GM18907 (cell line): ENCODE measurements around the gene PTTG1IP.

Experiments used
- ATAC-seq: cut with Tn5 transposase; IDR thresholded peaks from one replicate; pipeline ENCODE4 v1.9.1; 2021; ENCODE audit warnings: mild to moderate bottlenecking, moderate library complexity; ENCODE audit not compliant: unreplicated experiment

Gene PTTG1IP

GRCh38 chr21:44849616-44850130 lies 23.8 kb downstream of the PTTG1IP start:
- no peak for ATAC-seq

- no peak for ATAC-seq
These were observed 24.5 kb downstream of the PTTG1IP start for GRCh38 chr21:44848821-44849521.

- ATAC-seq = no peak
These were observed 26.0 kb downstream of the PTTG1IP start for GRCh38 chr21:44847261-44848056.

- ATAC-seq = no peak
These were observed 26.8 kb downstream of the PTTG1IP start for GRCh38 chr21:44846485-44847260.

DNA sequence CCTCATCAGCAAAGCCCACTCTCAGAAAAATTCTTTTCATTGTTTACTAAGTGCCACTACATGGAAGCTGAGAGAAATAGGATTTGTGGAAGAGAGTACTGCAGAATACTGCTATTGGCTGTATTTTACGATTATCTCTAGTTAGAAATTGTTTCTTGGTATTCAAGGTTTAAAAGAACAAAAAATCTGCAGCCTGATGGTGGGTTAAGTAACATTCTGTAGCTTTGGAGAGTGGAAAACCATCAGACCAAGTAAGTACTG lies 27.3 kb downstream of the PTTG1IP start:
- no peak for ATAC-seq

DNA sequence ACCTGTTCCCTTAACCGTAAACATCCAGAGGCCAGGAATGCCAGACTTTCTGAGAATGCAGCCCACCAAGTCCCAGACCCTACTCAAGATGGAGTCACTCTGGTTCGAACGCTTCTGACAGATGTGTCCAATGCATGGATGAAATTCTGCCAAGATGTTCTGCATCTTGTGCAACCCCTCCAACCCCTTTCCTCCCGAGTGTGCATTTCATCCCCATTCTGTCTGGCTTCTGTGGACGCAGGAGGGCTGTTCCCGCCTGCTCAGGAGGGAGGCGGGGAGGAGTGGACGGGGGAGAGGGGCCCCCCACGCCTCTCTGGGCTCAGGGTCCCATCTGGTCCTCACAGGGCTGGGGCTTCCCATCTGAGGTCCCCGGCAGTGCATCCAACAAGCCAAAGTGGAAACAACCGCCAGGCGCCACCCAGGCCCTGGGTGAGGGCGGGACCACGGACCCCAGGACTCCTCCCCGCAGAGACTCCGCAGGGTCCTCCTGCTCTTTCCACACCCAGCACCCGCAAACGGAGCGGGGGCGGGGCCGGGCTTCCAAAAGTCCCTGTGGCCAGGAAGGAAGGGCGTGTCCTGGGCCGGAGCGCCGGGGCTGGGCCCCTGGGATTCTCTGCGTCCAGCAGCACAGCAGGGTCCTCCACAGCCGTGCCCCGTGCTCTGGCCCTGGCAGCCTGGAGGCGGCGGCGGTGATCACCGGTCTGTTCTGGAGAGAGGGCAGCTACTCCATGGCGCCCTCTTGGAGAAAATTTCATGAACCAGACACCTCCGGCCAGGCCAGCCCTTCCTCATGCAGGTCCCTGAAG lies 27.9 kb downstream of the PTTG1IP start:
- peak; percentile 61 for ATAC-seq

GRCh38 chr21:44844256-44844655 lies 29.2 kb downstream of the PTTG1IP start:
- no peak for ATAC-seq

DNA sequence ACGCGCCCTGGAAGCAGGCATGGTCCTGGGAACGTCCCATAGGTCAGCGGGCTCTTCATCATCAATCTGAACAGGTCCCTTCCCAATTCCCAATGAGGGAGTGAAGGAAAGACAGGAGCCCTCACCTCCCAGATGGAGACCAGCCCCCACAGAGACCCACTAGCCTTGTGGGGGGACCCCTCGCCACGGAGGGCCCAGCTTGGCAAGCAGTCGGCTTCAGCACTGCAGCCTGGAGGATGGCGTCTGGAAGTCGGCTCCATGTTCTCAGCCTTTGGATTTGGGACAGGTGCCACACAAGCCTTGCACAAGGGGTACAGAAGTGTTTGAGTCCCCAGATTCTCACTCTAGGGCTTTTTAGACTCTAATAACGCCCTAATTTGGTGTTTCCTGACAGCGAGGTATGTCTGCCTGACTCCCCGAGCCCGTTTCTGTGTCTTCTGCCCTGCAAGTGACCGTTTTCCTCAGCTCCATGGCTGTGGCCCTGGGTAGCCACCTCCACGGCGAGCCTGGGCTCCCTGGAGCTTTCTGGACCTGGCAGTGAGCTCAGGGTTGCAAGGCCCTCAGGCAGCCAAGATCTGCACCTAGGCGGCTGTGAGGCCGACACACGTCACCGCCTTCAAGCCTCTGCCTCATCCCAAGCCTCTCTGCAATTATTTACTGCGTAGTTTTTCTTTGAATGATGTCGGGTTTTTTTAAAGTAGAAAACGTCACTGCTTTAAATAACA lies 30.6 kb downstream of the PTTG1IP start:
- ATAC-seq = no peak

- no peak for ATAC-seq
These were observed 31.4 kb downstream of the PTTG1IP start for GRCh38 chr21:44842087-44842486.

DNA sequence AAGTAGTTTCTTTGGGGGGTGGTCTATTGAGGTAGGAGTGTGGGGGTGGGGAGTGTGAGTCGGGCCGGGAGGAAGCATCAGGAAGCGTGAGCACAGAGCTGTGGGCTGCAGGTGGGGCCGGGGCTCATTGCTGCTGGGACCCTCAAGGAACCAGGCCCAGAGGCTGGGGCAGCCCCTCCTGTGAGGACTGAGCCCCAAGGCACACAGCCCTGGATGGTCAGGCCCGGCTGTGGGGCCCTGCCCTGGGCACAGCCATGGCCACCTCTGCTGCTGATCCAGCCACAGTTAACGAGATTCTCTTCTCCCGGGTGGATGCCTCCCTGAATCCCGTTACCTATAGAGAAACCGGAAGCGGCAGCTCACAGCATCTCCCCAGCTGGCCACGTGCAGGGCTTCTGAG lies 32.7 kb downstream of the PTTG1IP start:
- no peak for ATAC-seq

- ATAC-seq = no peak
These were observed 34.5 kb downstream of the PTTG1IP start for GRCh38 chr21:44838951-44839350.

DNA sequence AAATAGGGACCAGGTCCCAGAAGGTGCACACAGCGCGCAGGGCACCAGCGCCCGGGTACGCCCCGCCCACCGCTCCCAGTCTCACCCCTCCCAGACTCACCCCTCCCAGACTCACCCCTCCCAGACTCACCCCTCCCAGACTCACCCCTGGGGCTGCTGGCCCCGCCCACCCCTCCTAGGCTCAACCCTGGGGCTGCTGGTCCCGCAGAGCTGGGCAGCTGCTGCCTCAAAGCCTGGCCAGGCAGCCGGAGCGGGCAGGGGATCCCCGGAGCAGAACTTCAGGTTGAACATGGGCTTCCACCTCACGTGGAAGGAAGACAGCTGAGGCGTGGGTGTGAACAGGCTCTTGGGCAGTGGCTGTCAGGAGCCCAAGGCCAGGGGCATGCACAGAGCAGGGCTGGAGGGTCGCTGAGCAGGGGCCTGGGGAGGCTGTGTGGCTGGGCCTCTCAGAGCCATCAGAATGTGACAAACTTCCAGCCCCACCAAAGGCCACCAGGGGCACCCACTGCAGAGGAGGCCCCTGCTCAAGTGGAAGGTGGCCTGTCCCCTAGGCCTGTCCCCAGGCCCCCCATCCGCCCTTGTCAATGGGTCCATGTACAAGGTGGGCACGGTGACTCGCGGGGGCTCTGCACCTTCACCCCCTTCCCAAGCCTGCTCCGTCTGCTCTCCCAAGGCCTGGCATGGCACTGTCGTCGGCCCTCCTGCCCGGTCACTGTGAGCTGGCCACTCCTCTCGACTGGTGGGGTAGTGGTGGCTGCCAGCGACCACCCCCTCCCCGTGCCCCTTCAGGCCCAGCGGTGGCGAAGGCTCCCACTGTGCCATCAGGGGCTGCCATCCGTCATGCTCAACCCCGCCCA lies 35.2 kb downstream of the PTTG1IP start:
- no peak for ATAC-seq

GRCh38 chr21:44837537-44837936 lies 36.0 kb downstream of the PTTG1IP start:
- no peak for ATAC-seq

GRCh38 chr21:44836666-44837471 lies 36.6 kb downstream of the PTTG1IP start:
- ATAC-seq = no peak

- no peak for ATAC-seq
These were observed 37.2 kb downstream of the PTTG1IP start for GRCh38 chr21:44836349-44836665.

GRCh38 chr21:44835647-44835973 lies 37.9 kb downstream of the PTTG1IP start:
- no peak for ATAC-seq

DNA sequence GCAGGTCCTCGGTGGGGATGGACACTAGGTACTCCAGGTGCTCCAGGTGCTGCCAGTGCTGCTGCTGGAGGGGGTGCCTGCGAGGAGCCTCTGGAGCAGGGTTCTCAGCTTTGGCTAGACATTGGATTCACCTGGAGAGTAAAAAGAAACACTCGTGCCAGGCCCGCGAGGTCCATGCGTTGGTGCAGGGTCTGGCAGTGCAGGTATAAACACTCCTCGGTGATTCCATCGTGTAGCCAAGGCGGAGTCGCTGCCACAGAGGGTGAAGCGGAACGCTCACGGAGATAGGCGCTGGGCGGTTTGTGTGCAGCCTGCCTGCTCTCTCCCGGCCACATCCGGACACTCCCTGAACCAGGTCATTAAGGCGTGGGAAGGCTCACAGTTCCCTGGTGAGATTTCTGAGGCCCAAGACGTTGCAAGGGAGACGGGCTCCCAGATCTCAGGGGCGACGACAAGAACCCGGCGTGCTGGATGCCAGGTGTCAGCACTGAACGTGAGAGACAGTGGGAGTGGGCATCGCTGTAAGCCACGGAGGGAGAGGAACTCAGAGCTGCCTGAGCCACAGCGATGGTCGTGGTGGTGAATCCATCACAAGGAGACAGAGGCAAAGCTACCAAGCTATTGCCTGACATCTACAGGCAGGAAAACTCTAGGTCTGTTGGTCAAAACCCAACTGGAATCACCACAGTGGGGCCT lies 38.4 kb downstream of the PTTG1IP start:
- no peak for ATAC-seq
